ENCODE measurements around the gene EIF5A.
"Not testable (repeated sequence)": the region's sequence is repeated elsewhere in the genome, so short reads cannot be mapped to it uniquely, and the experiment has no call there.

The EIF5A gene

GRCh38 chr17:7332600-7333069 lies 25.2 kb downstream of the EIF5A start:
- DNase-seq = not testable (repeated sequence)

DNA sequence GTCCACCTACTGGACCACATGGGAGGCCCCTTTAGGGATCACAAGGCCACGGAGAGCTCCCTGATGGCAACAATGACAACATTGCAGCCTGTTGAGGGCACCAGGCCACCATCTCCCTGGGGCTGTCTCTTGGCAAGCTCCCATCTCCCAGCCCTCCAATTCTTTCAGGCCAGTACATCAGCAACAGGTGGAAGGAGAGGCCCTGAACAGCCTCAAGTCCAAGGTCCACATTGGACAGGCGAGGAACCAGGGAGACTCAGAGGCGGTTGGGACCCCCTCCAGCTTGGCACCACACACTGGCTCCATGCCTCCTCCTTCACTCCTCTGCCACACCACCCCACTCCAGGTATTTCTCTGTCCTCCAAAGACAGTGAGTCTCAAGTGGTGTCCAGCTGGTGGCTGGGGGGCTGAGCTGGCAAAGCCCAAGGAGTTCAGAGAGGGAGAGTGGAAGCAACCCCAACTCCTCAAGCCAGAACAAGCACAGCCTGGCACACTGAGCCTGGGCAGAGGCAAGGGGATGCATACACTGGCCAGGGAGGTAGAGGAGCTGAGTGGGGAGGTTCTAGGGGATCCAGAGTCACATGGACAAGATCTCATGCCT lies 27.6 kb downstream of the EIF5A start:
- DNase-seq = no peak

DNA sequence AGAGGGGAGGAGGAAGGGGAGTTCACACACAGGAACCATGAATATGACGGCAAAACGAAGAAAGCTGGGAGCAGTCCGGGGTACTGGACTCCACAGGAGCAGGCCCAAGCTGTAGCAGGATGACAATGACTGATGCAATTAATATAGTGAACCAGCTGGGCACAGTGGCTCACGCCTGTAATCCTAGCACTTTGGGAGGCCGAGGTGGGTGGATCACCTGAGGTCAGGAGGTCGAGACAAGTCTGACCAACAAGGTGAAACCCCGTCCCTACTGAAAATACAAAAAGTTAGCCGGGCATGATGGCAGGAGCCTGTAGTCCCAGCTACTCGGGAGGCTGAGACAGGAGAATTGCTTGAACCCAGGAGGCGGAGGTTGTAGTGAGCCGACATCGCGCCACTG lies 28.3 kb downstream of the EIF5A start:
- DNase-seq = not testable (repeated sequence)

DNA sequence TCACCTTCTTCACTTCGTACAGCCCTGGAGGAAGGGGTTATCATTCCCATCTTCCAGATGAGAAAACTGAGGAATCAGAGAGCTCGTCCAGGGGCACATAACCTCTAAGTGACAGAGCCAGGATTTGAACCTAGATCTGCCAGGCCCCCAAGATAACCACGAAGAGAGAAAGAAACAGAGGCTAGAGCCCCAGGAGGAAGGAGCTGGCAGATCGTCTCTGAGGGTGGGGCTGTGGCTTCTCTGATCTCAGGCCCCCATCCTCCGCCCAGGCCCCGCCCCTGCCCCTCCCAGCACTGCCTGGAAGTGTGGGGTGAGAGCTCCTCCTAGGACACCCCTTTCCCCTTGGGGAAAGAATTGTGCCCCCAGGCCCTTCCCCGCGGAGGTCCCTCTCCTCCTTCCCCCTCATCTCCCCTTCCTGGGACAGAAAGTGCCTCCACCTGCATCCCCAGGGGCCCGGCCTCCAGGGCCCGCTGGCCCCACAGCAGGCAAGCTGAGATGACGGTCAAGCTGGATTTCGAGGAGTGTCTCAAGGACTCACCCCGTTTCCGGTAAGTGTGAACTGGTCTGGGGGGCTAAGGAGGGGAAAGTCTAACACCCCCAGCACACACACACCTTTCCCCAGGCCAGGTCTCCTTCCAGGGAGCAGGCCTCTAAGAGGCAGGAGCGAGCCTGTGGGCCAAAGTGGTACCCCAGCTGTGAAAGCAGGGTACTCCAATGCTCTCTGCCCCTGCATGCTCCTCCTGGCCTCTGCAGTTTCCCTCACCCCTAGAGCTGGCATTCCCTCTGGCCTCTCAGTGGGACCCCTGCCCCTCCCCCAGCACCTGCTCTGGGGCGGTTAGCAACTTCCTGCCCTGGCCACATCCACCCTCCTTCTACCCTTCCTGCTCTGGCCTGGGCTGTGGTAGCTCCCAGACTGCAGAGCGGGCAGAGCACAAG lies 29.1 kb downstream of the EIF5A start, which contains the start of gene ACAP1:
Gene ACAP1, plus strand, starts transcription at position 290 of the 936 bp plus-strand sequence. Its CDS starts 206 bp downstream, at position 496.
- DNase-seq = peak; percentile 83

- not testable (repeated sequence) for DNase-seq
These were observed 30.2 kb downstream of the EIF5A start for GRCh38 chr17:7337600-7337999.

DNA sequence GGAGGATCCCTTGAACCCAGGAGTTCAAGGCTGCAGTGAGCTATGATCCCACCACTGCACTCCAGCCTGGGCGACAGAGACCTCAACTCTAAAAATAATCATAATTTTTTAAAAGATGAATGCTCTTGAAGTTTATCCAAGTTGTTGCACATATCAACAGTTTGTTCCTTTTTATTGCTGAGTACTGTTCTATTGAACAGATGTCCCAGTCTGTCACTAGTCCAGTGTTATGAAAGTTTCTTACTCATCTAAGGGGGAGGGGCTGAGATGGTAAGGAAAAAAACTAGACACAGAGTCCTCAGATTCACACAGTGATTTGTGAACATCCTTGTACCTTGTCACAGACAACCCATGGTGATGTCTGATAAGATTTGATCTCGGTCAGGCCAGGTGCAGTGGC lies 32.8 kb downstream of the EIF5A start:
- no peak for DNase-seq

DNA sequence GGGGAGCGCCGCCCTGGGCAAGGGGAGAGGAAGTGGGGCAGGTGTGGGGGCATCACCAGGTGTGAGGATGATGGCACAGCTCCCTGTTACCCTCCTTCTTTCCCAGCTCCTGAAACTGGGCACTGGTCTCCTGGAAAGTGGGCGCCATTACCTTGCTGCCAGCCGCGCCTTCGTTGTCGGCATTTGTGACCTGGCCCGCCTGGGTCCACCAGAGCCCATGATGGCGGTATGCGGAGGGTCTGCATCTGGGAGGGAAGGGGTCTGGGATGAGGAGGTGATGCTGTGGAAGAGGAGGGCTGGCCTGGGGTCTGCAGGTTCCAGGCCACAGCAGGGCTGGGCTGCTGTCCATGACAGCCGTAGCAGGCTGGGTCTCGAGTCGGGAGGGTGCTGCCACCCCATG lies 34.4 kb downstream of the EIF5A start:
- DNase-seq = no peak

DNA sequence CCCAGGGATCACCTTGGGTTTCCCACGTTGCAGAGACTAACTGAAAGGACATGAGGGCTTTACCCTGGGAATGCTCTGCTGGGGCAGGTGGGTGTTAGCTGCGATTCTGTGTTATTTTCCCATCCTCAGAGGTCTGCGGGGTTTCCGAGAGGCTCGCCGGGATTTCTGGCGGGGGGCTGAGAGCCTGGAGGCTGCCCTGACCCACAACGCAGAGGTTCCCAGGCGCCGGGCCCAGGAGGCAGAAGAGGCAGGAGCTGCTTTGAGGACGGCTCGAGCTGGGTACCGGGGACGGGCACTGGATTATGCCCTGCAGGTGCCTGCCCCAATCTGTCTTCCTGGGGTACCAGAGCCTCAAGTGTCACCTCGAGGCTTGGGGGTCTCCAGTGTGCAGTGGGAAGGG lies 35.8 kb downstream of the EIF5A start:
- no peak for DNase-seq

DNA sequence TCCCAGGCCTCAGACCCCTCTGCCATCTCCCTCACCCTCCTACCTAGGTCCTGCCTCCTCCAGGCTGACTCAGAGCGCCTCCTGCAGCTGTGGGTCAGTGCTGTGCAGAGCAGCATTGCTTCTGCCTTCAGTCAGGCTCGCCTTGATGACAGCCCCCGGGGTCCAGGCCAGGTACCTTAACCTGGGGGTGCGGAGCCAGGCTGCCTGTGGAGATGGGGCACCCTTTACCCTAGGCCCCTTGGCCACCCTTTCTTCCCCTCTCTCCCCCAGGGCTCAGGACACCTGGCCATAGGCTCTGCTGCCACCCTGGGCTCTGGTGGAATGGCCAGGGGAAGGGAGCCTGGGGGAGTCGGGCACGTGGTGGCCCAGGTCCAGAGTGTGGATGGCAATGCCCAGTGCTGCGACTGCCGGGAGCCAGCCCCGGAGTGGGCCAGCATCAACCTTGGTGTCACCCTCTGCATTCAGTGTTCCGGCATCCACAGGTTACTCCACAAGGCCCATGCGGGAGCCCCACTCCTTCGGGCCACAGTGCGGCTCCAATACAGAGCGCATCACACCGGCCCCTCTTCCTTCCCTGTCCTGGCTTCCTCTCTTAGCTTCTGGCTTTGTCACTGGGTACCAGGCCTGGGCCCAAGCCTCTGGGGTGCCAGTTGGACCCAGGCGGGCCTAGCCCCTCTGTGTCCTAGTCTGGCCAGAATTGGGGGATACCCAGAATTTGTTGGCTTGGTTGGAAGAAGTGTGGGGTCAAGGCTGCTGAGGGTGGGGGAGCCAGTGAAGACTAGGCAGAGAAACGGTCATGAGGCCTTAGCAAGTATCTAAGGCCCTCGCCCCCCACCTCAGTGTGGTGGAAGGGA lies 39.6 kb downstream of the EIF5A start:
- no peak for DNase-seq

GRCh38 chr17:7347630-7348477 lies 40.4 kb downstream of the EIF5A start:
- DNase-seq = no peak

- no peak for DNase-seq
These were observed 41.2 kb downstream of the EIF5A start for GRCh38 chr17:7348478-7349242.

DNA sequence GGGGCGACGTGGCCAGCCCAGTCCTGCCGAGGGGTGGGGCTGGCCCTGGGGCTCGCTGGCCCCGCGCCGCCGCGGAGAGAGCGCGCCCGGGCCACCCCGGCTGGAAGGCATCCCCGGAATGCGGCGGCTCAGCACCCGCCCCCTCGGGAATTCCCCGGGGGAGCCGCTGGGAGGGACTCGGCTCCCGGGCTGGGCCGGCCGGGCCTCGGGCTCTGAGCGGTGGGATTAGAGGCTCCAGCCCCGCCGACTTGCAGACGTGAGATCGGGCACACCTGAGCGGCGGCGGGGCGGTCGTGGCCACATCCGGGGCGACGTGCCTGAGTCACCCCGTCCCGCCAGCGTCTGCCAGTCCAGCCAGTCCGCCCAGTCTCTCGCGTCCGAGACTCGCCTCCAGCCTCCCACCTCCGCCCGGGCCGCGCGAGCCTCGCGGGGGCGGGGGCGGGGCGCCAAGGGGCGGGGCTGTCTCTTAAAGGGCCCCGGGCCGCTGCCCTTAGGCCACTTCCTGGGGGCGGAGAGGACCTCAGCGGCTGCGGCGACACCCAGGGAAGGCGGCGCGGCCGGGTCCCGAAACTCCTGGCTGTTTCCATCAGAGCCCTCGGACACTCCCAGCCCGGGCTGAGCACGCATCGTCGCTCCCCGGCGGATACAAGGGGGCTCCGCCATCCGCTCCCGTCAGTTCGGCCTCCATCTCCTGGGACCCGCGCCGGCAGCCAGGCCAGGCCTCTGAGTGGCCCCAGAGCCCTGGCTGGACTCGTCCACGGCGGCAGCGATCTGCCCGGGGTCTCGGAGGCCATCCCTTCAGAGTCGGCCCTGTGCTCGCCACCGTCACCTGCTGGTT lies 44.5 kb downstream of the EIF5A start, which contains the start of gene KCTD11:
Gene KCTD11, plus strand, starts transcription at position 498 of the 838 bp plus-strand sequence.
- DNase-seq = peak; percentile 54

DNA sequence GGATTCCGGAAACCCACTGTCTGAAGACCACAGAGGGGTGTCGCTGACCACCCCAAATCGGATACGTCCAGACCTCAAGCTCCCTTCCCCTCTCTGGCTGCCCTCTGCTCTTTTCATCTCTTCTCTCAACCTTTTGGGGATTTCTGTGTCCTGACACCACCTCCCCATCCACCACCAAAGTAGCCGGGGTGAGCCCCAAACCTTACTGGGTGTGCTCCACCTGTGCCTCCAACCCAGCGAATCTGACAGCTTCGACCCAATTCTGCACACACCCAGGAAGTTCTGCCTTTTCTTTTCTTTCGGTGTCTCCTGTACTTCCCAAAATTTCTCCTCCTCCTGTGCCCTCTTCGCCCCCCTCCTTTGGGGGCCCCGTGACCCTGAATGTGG lies 45.1 kb downstream of the EIF5A start:
- DNase-seq = no peak

- DNase-seq = no peak
These were observed 45.6 kb downstream of the EIF5A start for GRCh38 chr17:7352910-7353635.

- DNase-seq = no peak
These were observed 46.9 kb downstream of the EIF5A start for GRCh38 chr17:7354262-7354843.

DNA sequence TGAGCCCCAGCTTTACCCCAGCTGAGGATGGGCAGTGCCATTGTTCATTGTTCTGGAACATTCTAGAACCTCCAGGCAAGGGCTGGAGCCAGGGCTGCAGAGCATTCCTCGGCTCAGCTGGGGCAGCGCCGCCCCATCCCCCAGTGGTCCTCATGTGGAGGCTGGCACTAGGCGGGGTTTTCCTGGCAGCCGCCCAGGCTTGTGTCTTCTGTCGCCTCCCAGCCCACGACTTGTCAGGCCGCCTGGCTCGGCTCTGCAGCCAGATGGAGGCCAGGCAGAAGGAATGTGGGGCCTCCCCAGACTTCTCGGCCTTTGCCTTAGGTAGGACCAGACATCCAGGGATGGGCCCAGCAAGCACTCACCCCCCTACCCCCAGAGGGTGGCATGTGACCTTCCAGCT lies 47.6 kb downstream of the EIF5A start, which contains the start of gene TMEM95:
Gene TMEM95, plus strand, starts transcription at position 104 of the 400 bp plus-strand sequence. Its CDS starts 49 bp downstream, at position 153.
- DNase-seq = no peak

- DNase-seq = no peak
These were observed 48.1 kb downstream of the EIF5A start for GRCh38 chr17:7355573-7355972.

GRCh38 chr17:7356072-7356549 lies 48.7 kb downstream of the EIF5A start:
- peak; percentile 84 for DNase-seq

DNA sequence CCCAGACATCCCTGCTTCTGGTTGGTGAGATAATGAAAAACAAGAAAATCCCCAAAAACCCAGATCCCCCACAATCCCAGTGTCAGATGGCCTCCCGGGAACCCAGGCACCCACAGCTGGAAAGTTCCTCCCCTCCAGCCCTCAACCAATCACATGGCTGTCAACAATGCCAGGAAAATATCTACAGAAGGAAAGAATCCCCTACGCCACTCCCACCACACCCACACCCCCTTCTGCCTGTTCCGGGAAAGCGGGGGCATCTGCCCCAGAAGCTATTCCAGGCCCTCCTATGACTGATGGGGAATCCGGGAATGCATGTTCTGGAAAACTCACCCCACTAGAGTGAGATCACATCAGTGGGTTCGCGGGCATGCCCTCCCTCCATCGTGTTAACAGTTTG lies 49.3 kb downstream of the EIF5A start:
- DNase-seq = no peak

Measured in activated naive CD4-positive, alpha-beta T cell treated with anti-CD3 and anti-CD28 coated beads, Interleukin-2, amount 50 U/mL, for 16 hours (primary cell).